ENCODE data around the gene MLLT6.

MLLT6 gene

DNA sequence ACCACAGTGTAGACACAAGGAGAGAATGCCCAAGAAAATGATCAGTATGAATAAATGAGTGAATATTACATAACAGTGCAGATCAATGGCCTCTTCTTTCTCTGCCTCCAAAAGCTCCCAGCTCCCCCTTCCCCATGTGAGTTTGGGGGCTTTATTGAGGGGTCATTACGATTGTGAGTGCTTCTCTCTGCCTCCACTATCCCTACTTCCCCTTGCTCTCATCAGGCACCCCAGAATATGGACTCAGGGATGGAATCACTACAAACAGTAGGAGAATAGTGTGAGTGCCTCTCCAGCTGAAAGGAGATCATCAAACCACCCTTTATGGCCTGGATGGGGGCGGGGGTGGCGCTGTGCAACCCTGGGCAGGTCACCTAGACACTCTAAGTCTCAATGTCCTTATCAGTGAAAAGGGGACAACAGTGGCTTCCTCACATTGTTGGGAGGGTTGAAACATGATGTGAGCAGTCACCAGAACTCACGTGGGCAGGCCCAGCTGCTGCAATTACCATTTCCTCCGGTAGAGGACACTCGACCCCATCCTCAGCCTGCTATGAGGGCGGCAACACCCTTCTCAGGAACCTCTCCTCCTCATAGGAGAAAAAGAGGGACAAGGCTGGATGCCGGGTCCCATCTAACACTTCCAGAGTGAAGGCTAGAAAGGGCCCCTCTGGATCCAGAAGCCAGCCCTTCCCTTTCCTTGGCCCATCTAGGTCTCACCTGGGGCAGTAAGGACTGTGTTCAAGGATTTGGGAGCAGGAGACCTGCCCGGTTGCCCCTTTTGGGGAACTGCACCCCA is 28.2 kb upstream of the MLLT6 start:
- DNase-seq = peak; percentile 68

DNA sequence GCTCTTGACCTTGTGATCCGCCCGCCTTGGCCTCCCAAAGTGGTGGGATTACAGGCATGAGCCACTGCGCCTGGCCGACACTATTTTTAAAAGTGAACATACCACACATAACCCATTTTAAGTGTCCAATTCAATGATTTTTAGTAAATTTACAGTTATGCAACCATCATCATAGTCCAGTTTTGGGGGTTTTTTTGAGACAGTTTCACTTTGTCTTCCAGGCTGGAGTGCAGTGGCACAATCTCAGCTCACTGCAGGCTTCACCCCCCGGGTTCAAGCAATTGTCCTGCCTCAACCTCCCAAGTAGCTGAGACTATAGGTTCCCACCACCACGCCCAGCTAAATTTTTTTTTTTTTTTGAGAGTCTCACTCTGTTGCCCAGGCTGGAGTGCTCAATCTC is 27.3 kb upstream of the MLLT6 start:
- DNase-seq = no peak

DNA sequence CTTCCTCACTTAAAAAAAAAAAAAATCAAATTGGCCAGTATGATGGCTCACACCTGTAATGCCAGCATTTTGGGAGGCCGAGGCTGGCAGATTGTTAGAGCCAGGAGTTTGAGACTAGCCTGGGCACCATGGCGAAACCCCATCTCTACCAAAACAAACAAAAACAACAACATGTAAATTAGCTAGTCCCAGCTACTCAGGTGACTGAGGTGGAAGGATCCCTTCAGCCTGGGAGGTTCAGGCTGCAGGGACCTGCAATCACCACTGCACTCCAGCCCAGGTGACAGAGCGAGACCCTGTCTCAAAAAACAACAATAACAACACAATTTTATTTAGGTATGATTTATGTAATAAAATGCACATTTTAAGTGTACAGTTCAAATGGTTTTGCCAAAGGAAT is 24.0 kb upstream of the MLLT6 start:
- no peak for DNase-seq

DNA sequence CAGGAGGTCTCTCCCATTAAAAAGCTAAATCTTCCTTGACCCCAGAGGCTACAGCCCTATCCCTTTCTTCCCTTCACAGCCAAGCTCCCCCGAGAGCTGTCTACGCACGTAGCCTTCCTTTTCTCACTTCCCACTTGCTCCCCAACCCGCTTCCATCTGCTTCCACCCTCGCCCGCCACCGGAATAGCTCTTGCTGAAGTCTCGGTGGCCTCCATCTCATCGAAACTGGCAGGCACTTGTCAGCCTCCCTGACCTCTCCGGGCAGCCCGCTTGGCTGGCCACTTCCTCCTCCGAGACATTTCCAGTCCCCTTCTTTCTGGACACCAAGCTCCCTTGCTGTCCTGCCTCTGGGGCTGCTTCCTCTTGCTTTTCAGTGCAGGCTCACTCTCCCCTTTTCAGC is 19.6 kb upstream of the MLLT6 start:
- no peak for DNase-seq

DNA sequence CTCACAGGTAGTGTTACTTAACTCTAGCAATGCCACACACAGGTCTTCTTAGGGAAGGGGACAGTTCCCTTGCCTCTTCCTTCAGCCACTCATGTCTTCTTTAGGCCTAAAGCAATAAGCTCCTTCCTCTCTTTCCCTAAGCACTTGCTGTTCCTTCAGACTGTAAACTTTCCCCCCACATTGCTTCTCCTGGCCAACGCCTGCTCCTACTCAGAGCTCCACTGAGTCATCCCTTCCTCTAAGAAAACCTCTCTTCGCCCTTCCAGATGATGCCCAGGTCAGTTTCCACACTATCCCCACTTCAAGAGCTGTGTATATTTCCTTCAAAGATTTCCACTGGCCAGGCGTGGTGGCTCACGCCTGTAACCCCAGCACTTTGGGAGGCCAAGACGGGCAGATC is 17.8 kb upstream of the MLLT6 start:
- DNase-seq = no peak

DNA sequence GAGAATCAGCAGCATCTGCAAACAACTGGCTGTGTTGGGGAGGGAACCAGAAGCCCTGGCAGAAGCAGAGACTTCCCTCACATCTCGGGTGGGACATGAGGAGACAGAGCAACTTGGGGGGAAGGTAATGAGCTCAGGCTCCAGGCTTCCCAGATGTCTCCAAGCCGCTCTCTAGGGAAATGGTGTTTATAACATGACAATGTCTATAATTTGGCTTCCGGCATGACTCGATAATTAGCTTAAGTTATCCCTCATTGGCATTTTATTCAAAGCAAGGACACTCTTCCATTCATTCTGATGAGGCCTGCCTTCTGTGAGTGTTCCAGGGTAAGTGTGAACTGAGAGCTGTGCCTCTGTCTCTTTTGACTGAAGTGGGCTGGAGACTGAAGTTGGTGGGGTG is 14.7 kb upstream of the MLLT6 start:
- DNase-seq = no peak

DNA sequence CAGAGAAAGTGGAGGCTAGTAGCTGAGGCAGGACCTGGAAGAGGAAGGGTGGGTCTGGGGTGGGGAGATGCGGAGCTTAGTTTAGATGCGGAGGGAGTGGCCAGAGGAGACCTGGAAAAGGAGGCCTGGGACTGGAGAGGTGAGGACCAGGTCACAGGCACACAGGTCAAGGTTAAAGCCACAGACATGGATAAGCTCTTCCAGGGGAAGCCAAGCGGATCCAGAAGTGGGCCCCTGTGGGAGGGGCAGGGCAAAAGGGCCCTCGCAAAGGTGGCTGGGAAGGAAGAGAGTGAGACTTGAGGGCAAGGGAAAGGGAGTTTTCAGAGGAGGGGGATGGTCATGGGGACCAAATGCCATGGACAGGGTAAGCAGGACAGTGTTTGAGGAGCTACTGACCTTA is 13.9 kb upstream of the MLLT6 start:
- DNase-seq = no peak

DNA sequence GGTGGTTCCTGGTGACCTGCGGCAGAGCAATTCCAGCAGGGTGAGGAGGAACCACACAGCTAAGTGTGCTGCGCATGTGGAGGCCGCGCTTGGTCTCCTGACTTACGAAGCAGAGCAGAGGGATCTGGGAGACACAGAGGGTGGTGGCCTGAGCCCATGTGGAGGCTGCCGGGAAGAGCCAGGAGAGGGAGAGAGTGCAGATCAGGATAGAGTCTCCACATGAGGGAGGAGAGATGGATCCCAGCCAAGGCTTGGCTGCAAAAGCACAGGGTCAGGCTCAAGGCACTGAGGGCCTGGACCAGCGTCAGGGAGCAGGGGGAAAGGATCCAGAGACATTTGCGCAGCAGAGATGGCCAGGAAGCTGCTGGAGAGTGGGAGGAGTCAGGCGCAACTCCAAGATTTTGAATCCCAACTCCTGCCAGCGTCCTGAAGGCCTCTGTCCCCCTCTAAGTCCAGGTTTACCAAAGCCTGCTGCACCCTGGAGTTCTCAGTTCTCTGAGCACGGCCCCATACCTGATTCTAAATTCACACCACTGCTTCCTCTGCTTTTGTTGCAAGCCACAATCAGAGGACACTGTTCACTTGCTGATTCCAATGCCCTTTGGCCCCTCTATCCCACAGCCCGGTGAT is 11.3 kb upstream of the MLLT6 start:
- no peak for DNase-seq

DNA sequence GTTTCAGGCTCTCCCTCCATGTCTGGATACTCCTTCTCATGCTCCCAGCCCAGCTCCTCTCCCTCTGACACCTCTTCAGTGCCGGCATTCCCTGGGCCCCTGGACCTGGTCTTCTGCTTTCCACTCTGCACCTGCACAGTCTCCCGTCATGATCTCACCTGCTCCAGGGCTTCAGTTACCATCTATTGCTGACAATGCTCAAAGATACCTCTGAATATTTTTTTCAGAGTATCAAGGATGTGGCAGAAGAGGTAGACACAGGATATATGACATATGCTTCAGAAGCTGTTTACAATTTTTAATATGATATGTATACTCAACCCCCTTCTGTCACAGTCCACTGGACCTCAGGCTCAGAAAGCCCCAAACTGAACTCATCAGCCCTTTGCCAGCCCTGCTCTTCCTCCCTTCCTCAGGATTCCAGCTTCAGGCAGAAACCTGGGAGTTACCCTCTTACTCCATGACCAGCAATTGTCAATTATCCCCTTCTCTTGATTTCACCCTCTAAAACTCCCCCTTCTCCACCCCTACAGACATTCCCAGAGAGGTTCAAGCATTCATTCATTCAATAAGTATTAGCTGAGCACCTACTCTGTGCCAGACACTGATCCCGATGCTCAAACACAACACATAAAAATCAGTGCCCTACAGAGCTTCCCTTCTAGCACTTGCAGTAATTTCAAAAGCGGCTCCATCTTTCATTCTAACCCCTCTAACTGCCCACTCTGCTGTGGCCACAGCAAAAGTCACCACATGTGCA is 7.8 kb upstream of the MLLT6 start:
- no peak for DNase-seq

DNA sequence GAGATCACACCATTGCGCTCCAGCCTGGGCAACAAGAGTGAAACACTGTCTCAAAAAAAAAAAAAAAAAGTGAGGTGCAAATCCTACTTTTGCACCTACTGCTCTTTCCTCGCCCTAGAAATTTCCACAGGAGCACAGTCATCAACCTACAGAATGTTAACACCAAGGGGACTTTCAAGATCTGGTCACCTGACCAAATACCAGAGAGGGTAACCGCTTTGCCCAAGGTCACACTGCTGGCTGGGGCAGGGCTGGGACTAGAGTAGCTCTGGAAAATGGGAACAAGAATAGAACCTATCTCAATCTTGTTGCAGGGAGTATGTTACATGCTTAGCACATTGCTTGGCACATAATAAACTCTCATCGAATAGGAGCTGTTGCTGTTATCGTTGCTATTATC is 6.3 kb upstream of the MLLT6 start:
- DNase-seq = no peak

DNA sequence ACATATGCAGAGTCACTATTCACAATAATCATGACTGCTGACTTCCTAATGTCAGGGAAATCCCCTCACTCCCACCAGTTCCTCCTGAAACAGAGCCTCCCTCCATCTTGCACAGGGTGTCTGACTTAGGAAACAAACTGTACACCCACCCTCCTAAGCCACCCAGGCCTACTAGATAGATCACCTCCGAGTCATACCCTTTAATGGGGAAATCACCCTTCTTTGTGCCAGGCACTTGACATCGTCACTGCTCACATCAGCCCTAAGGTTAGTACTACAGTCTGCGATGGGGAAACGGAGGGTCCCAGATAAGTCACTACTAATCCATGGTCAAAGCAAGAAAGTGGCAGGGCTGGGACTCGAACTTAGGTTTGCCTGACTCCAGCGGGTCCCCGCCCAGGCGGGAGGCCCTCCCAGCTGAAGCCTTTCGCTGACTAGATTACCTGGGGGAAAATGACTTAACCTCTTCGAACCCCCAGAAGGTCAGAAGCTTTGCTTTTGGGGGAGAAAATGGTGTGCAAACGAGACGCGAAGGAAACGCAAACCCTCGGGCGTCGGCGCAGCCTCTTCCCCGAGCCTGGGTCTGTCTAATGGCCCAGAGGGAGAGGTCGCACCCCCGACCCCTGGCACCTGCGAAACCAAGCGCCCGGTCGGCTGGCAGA is 3.4 kb upstream of the MLLT6 start:
- DNase-seq = no peak

DNA sequence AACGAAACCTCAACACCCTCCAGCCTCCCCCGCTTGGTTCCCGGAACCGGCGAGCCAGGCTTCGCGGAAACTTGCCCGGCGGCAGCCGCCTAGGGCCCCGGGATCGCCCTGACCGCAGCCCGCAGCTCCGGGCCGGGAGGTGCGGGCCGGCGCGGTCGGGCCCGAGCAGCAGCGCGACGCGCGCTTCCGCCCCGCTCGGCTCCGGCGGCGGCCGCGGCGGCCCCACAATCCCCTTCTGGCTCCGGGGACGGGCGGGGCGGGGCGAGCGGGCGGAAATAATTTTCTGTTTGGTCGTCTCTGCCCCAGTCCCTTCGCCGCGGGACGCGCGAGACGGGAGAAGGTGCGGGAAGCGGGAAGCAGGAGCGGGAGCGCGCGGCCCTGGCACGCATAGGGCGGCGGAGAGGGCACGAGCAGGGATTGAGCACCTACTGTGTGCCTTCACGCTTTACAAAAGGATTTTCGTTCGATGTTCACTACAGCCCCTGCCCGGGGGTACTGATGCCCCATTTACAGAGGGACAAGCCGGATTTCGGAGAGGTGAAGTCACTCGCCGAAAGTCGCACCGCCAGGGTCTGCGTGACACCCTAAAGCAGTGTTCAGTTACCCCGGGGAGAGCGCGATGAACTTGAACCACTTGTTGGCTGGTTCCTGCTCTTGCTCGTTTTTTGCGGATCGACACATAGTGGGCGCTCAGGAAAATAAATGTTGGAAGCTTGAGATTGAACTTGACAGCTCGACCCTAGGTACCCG is 2.7 kb upstream of the MLLT6 start:
- DNase-seq = peak; percentile 83

DNA sequence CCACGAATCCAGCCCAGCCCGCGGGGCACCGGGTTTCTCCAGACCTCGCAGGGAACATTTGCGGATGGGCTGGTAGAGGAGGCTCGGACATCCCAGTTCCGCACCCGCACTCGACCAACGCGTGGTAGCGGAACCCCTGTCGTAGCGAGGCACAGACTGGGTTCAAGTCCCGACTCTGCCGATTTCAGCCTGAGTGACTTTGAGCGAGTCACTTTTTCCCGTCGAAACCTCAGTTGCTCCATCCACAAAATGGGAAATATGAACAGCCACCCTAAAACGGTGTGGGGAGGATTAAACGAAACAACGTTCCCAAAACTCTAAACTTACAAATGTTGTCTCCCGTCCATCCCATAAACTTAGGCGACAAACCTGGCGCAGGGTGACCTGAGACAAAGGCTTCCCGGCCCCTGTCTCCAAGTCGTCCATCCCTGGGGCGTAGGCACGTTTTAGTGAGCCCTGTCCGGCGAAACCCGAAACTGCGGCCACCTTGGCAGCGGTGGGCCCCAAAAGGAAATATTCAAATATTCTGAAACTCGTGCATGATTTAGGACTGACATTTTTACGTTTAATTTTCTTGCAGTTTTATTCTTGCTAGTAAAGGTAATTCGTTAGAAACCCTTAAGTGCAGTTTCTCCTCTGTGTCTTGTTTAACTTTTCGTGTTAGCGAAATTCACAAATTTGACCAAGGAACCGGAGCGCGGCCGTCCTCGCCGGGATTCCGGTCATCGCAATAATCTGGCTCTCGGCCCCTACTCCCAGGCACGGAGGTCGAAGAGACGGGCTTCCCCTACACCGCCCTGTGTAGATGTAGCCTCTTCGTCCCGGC is 1.9 kb upstream of the MLLT6 start:
- no peak for DNase-seq

DNA sequence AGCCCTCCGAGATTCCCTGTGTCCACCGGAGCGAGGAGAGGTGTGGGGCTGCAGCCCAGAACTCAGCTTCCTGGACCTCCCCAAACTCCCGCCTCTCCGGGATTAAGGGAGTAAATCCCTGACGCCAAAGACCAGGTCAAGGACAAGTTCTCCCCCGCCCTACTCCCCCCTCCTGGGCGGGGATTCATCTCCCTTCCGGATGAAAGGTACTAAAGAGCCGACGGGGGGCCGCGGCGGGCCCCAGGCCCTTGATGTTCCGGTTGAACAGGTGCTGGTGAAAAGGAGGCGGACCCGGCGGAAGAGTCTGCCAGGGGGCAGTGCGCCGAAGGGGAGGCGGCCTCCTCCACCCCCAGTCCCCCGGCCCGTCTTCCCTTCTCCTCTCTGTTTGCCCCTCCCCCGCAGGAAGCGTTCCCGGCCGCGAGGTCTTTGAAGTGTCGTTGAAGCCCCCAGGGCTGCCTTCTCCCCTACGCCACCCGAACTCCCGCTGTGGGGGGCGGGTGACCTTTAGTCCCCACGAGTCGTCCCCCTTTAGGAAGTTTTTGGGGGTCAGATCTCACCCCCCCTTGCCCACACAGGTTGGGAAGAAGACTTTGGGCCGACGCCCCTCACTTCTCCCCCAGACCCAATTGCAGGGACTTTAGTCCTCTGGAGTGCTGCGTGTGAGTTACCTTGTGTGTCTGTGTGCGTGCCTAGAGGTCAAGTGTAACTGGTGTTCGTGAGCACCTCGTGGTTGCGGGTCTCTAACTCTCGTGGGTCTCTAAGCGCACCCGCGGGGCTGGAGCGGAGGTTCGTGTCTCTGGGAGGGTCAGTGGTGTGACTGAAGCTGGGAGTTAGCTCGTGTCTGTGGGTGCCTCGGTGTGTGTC is 1.1 kb upstream of the MLLT6 start:
- DNase-seq = peak; percentile 94

DNA sequence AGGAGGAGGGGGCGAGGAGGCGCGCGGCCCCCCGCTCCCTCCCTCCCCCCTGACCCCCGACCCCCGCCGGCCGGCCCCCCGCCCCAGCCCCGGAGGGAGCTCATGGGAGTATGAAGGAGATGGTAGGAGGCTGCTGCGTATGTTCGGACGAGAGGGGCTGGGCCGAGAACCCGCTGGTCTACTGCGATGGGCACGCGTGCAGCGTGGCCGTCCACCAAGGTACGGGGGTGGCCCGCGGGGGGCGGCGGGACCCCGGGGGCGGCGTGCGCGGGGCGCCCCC is 390 bp downstream of the MLLT6 start:
- no peak for DNase-seq

DNA sequence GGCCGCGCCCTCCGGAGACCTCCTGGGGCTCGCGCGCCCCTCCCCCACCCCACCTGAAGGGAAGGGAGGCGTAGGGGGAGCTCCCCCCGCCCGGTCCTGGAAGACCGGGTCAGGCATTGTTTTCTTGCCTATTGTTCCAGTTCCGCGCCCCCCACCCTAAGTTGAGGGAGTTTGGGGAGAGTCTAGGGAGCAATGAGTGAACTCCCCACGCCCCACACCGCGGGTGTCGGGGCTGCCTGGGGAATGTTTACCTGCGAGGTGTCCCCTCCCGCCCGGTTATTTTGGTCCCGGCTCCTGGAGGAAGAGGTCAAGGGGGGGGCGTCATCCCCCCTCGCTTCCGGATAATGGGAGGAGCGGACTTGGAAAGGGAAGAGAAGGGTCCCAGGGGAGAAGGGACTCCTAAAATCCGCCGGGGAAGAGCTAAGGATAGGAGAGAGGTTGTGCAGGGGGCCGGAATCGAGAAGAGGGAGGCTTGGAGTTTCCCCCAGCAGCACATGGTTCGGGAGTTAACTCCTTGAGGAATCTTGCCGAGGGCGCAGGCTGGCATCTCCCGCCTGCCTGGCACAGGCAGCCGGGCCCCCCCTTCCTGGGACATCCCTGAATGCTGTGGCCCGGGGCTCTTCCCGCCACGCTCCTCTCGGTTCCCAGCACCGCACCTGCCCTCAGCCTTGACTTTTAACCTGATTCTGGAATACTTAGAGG is 881 bp downstream of the MLLT6 start:
- DNase-seq = peak; percentile 29

DNA sequence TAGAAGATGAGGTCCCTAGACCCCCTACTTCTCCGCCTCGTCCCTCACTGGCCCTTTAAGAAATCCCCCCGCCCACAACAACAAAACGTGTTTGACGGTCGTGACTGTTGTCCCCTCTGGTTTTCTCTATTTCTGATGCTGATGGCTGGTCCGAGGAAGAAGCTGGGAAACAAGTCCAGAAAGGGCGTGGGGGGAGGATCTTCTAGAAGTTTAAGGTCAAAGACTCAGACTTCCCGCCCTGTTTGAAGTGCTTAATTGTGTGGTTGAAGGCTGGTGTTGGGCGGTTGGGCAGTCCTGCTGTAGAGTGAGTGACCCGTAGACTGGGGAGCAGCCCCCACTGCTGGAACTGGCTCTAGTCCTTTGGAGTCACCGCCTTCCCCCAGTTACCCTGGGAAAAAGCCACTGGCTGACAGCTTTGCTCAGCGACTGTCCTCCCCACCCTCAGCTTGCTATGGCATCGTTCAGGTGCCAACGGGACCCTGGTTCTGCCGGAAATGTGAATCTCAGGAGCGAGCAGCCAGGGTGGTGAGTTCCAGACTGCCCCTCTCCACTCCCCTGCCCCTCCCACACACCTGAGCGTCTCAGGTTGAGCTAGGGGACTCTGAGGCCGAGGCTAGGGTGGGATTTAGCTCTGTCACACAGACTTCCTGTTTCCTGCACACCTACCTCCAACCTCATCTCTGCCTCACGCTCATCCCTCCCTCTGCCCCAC is 1.6 kb downstream of the MLLT6 start:
- no peak for DNase-seq

DNA sequence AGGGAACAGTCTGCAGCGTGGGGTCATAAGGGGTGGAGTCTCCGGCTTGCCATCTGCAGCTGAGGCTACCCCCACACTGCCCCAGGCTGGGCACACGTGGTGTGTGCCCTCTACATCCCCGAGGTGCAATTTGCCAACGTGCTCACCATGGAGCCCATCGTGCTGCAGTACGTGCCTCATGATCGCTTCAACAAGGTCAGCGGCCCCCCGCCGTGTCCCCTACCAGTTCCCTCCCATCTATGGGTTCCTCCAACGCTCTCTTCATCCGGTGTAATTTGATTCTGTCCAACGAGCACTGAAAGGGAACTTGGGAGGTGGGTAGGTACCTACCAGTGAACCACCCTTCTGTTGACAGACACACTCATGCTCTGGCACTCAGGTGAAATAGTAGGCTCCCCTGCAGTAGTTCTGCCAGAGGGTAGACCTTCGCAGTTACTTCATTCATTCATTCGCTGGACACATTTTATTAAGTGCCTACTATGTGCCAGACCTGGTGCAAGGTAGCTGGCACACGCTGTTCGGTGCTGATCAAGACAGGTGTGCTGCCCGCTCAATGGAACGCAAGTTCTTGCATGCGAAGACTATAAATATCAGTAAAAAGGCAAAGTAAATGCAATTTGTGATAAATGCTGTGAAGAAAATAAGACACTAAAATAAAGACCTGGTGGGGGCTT is 2.7 kb downstream of the MLLT6 start:
- DNase-seq = peak; percentile 83

All from NCI-H2029 (cell line).